DND-41 (cell line): ENCODE measurements around the gene SH2D1B.
"Not testable (repeated sequence)": the region's sequence is repeated elsewhere in the genome, so short reads cannot be mapped to it uniquely, and the experiment has no call there.

Experiments
- ATAC-seq: fragments of 200-7000 bp; cut with Tn5 transposase; 3 replicates; pipeline ENCODE4 v1.9.1; 2021; ENCODE audit warnings: low read depth; ENCODE audit not compliant: insufficient read depth
- DNase-seq: peaks from one replicate; pipeline ENCODE4 v3.0.0-alpha.2; 2020
- H2AFZ ChIP-seq: 2 replicates; pipeline ENCODE4 v1.6.0; 2012; ENCODE audit warnings: low read depth, low read length
- H3K27ac ChIP-seq: 2 replicates; pipeline ENCODE4 v1.5.1; 2012; ENCODE audit warnings: low read length, inconsistent platforms
- H3K27me3 ChIP-seq: fragments of 200-600 bp; sonication (generic); 2 replicates; pipeline ENCODE4 v1.6.0; 2012; ENCODE audit warnings: low read length, mild to moderate bottlenecking, inconsistent platforms; ENCODE audit not compliant: insufficient read depth, poor library complexity
- H3K36me3 ChIP-seq: 2 replicates; pipeline ENCODE4 v1.5.1; 2012; ENCODE audit warnings: low read length, inconsistent platforms; ENCODE audit not compliant: insufficient read depth
- H3K4me1 ChIP-seq: 2 replicates; pipeline ENCODE4 v1.5.1; 2012; ENCODE audit warnings: mild to moderate bottlenecking, low read length; ENCODE audit not compliant: insufficient read depth
- H3K4me2 ChIP-seq: 2 replicates; pipeline ENCODE4 v1.6.0; 2012; ENCODE audit warnings: mild to moderate bottlenecking, moderate library complexity, low read length, inconsistent platforms; ENCODE audit not compliant: insufficient read depth
- H3K4me3 ChIP-seq, 2 experiments: fragments of 200-600 bp in 1 of 2; shearing (Covaris generic) in 1 of 2; 2 replicates each; pipeline ENCODE4 v1.5.1; 2012 to 2016; ENCODE audit warnings: inconsistent platforms in 2 of 2, low read length in 2 of 2, mild to moderate bottlenecking in 2 of 2, low read depth in 1 of 2, moderate library complexity in 1 of 2
- H3K79me2 ChIP-seq: 2 replicates; pipeline ENCODE4 v1.6.0; 2012; ENCODE audit warnings: low read length, inconsistent platforms; ENCODE audit not compliant: insufficient read depth
- H3K9ac ChIP-seq: 2 replicates; pipeline ENCODE4 v1.6.0; 2012; ENCODE audit warnings: low read depth, mild to moderate bottlenecking, inconsistent platforms, low read length, moderate library complexity
- H3K9me3 ChIP-seq: 2 replicates; pipeline ENCODE4 v1.5.1; 2012; ENCODE audit warnings: low read length, moderate library complexity, mild to moderate bottlenecking, inconsistent platforms; ENCODE audit not compliant: insufficient read depth, severe bottlenecking
- H4K20me1 ChIP-seq: 2 replicates; pipeline ENCODE4 v1.6.0; 2012; ENCODE audit warnings: low read length; ENCODE audit not compliant: insufficient read depth
- CTCF ChIP-seq: IDR thresholded peaks from 2 replicates; pipeline ENCODE4 v1.5.1; 2012; ENCODE audit warnings: borderline replicate concordance, low read length, moderate library complexity, mild to moderate bottlenecking; ENCODE audit not compliant: poor library complexity, severe bottlenecking; ENCODE audit errors: extremely low read depth
- EZH2 ChIP-seq: IDR thresholded peaks from 3 replicates; pipeline ENCODE4 v1.6.1; 2012; ENCODE audit warnings: borderline replicate concordance, low read depth, mild to moderate bottlenecking, moderate library complexity, low read length, inconsistent platforms; ENCODE audit not compliant: severe bottlenecking

The SH2D1B gene

GRCh38 chr1:162422662-162423375, 10.9 kb upstream of the SH2D1B start:
- H3K27me3 ChIP-seq = peaks cover 3% of the 10 kb centered on the region
- no peak overlapping the region for H3K4me2 ChIP-seq
- H3K4me1 ChIP-seq = no peaks in the 10 kb centered on the region
- no peak overlapping the region for H3K27ac ChIP-seq
- H3K9ac ChIP-seq = no peak overlapping the region
- no peaks in the 10 kb centered on the region for H3K36me3 ChIP-seq
- no peak overlapping the region for H3K4me3 ChIP-seq
- no peaks in the 10 kb centered on the region for H4K20me1 ChIP-seq
- no peak for ATAC-seq
- H3K79me2 ChIP-seq = no peaks in the 10 kb centered on the region
- no peaks in the 10 kb centered on the region for H3K9me3 ChIP-seq
- H2AFZ ChIP-seq = no peak overlapping the region
- DNase-seq = no peak
- TF ChIP-seq CTCF (no peak), EZH2 (no peak)

GRCh38 chr1:162421258-162422164, 9.6 kb upstream of the SH2D1B start:
- Histone ChIP-seq H3K36me3 (no peaks in the 10 kb centered on the region), H3K9ac (no peak overlapping the region), H2AFZ (no peak overlapping the region), H3K9me3 (no peaks in the 10 kb centered on the region), H3K4me2 (no peak overlapping the region), H3K79me2 (no peaks in the 10 kb centered on the region), H3K4me1 (no peaks in the 10 kb centered on the region), H3K27ac (no peak overlapping the region), H4K20me1 (no peaks in the 10 kb centered on the region), H3K27me3 (peaks cover 3% of the 10 kb centered on the region), H3K4me3 (no peak overlapping the region)
- DNase-seq (no peak), ATAC-seq (no peak)
- TF ChIP-seq CTCF (no peak), EZH2 (no peak)

- no peak overlapping the region for H3K27ac ChIP-seq
- H3K9ac ChIP-seq = no peak overlapping the region
- H3K36me3 ChIP-seq = no peaks in the 10 kb centered on the region
- no peaks in the 10 kb centered on the region for H3K79me2 ChIP-seq
- no peak overlapping the region for H3K4me3 ChIP-seq
- H3K4me1 ChIP-seq = no peaks in the 10 kb centered on the region
- no peak for TF ChIP-seq EZH2
- TF ChIP-seq CTCF = no peak
- H4K20me1 ChIP-seq = no peaks in the 10 kb centered on the region
- DNase-seq (no peak), ATAC-seq (no peak)
- H3K4me2 ChIP-seq = no peak overlapping the region
- no peaks in the 10 kb centered on the region for H3K27me3 ChIP-seq
- no peak overlapping the region for H2AFZ ChIP-seq
- H3K9me3 ChIP-seq = no peaks in the 10 kb centered on the region
Observed at GRCh38 chr1:162420120-162420519, 8.2 kb upstream of the SH2D1B start.

GRCh38 chr1:162419450-162419931, 7.6 kb upstream of the SH2D1B start:
- not testable (repeated sequence) for H3K4me1 ChIP-seq, H3K9me3 ChIP-seq, H3K36me3 ChIP-seq, H3K27me3 ChIP-seq, H3K4me2 ChIP-seq, H2AFZ ChIP-seq, H3K9ac ChIP-seq, H3K27ac ChIP-seq, DNase-seq, H3K79me2 ChIP-seq, ATAC-seq, H3K4me3 ChIP-seq, H4K20me1 ChIP-seq

- not testable (repeated sequence) for H2AFZ ChIP-seq, H3K27me3 ChIP-seq, ATAC-seq, H3K9ac ChIP-seq, H3K27ac ChIP-seq, H4K20me1 ChIP-seq, H3K4me3 ChIP-seq, H3K79me2 ChIP-seq, H3K36me3 ChIP-seq, H3K9me3 ChIP-seq, DNase-seq, H3K4me1 ChIP-seq, H3K4me2 ChIP-seq
Observed at GRCh38 chr1:162418584-162418983, 6.6 kb upstream of the SH2D1B start.
